Common myeloid progenitor, CD34-positive (primary cell): Measurements from ENCODE around the gene C1QTNF1.
"Not testable (repeated sequence)": the region's sequence is repeated elsewhere in the genome, so short reads cannot be mapped to it uniquely, and the experiment has no call there.

ENCODE experiments used
- CTCF ChIA-PET: fragments of 350-600 bp; sonication (Branson Sonifier 250); formaldehyde crosslinking; loops from one replicate; lab custom pipeline; 2021; ENCODE audit warnings: antibody characterized with exemption; lab: Charles Lee
- POLR2A ChIA-PET: fragments of 350-600 bp; sonication (Branson Sonifier 250); formaldehyde crosslinking; loops from one replicate; lab custom pipeline; 2021; ENCODE audit warnings: antibody characterized with exemption; lab: Charles Lee
- DNase-seq, 3 donors: peaks; one replicate each; pipeline versions ENCODE4 v3.0.0 to v3.0.0-alpha.2; 2013
- H3K27ac ChIP-seq, 2 experiments: 1 replicate in 1 of 2; 2 replicates in 1 of 2; pipeline ENCODE4 v1.7.0; 2013; ENCODE audit warnings: inconsistent platforms in 2 of 2, low read length in 2 of 2, mild to moderate bottlenecking in 2 of 2, low read depth in 1 of 2, moderate library complexity in 1 of 2; ENCODE audit not compliant: severe bottlenecking in 2 of 2, insufficient read depth in 1 of 2, poor library complexity in 1 of 2
- H3K27me3 ChIP-seq, 5 experiments: replicated peaks in 2 of 5; 1 replicate in 3 of 5; 2 replicates in 2 of 5; pipeline versions ENCODE4 v1.6.1 to v1.7.0; 2013; ENCODE audit warnings: low read length in 4 of 5, mild to moderate bottlenecking in 2 of 5, moderate library complexity in 2 of 5, inconsistent platforms in 1 of 5; ENCODE audit not compliant: insufficient read depth in 5 of 5, control insufficient read depth in 4 of 5
- H3K36me3 ChIP-seq, 4 experiments: 1 replicate in 2 of 4; 2 replicates in 2 of 4; pipeline versions ENCODE4 v1.6.1 to v1.7.0; 2013; ENCODE audit warnings: low read length in 3 of 4, control low read depth in 1 of 4, mild to moderate bottlenecking in 1 of 4; ENCODE audit not compliant: control insufficient read depth in 4 of 4, insufficient read depth in 4 of 4
- H3K4me1 ChIP-seq, 4 experiments: 1 replicate in 3 of 4; 2 replicates in 1 of 4; pipeline versions ENCODE4 v1.6.1 to v1.7.1; 2013; ENCODE audit warnings: low read length in 3 of 4, mild to moderate bottlenecking in 3 of 4, control low read depth in 1 of 4, inconsistent platforms in 1 of 4, moderate library complexity in 1 of 4; ENCODE audit not compliant: control insufficient read depth in 4 of 4, insufficient read depth in 4 of 4; ENCODE audit errors: control extremely low read depth in 1 of 4
- H3K4me3 ChIP-seq, 7 experiments: 1 replicate in 4 of 7; 2 replicates in 3 of 7; pipeline versions ENCODE4 v1.5.1 to v1.7.0; 2013; ENCODE audit warnings: mild to moderate bottlenecking in 7 of 7, low read length in 6 of 7, moderate library complexity in 6 of 7, inconsistent platforms in 2 of 7, low read depth in 2 of 7, control low read depth in 1 of 7; ENCODE audit not compliant: insufficient read depth in 4 of 7, control insufficient read depth in 1 of 7; ENCODE audit errors: extremely low read depth in 1 of 7
- H3K9me3 ChIP-seq, 5 experiments: 1 replicate in 4 of 5; 2 replicates in 1 of 5; pipeline versions ENCODE4 v1.6.1 to v1.7.1; 2013; ENCODE audit warnings: low read length in 4 of 5, mild to moderate bottlenecking in 2 of 5, inconsistent platforms in 1 of 5, low read depth in 1 of 5, moderate library complexity in 1 of 5; ENCODE audit not compliant: control insufficient read depth in 4 of 5, insufficient read depth in 2 of 5; ENCODE audit errors: control extremely low read depth in 1 of 5
- WGBS: methylation state at CpG from one replicate; pipeline ENCODE4 v1.1.5; 2013; ENCODE audit not compliant: insufficient coverage; 5-methylcytosine and 5-hydroxymethylcytosine counted together

Gene C1QTNF1

GRCh38 chr17:79020631-79021301, 3.2 kb upstream of the C1QTNF1 start:
- WGBS, result 90% methylated on average over 2 of the region's 2 CpGs
- CTCF ChIA-PET, result interaction anchor here (0.8 to 3.1 kb wide), 11 partner anchors 8 to 29 kb away, joined by 3 to 22 read pairs (median 3); no protein-coding TSS in a partner anchor
- Histone ChIP-seq H3K4me1 (peaks cover 0 to 16% (median 13%) of the 10 kb centered on the region in 4 experiments), H3K4me3 (no peak overlapping the region), H3K9me3 (peaks cover 0 to 2% (median 0%) of the 10 kb centered on the region in 5 experiments), H3K27ac (no peak overlapping the region), H3K27me3 (peaks cover 0 to 35% (median 24%) of the 10 kb centered on the region in 5 experiments), H3K36me3 (no peaks in the 10 kb centered on the region)
- DNase-seq, result no peak
- POLR2A ChIA-PET, result interaction anchor here (0.5 to 0.6 kb wide), 2 partner anchors 20 to 233 kb away, joined by 3 to 8 read pairs; no protein-coding TSS in a partner anchor

GRCh38 chr17:79021929-79022328, 2.0 kb upstream of the C1QTNF1 start:
- H3K27ac ChIP-seq, H3K9me3 ChIP-seq, H3K36me3 ChIP-seq, H3K4me3 ChIP-seq, DNase-seq, POLR2A ChIA-PET: not testable (repeated sequence)
- CTCF ChIA-PET, result interaction anchor here (0.8 to 3.1 kb wide), 5 partner anchors 10 to 23 kb away, joined by 3 to 22 read pairs (median 16); no protein-coding TSS in a partner anchor
- H3K27me3 ChIP-seq, result peaks cover 0 to 44% (median 24%) of the 10 kb centered on the region in 5 experiments
- peaks cover 0 to 16% (median 13%) of the 10 kb centered on the region in 4 experiments for H3K4me1 ChIP-seq
- WGBS, result 100% methylated on average over 1 of the region's 2 CpGs

- peaks cover 0 to 51% (median 30%) of the 10 kb centered on the region in 5 experiments for H3K27me3 ChIP-seq
- peaks cover 0 to 16% (median 13%) of the 10 kb centered on the region in 4 experiments for H3K4me1 ChIP-seq
- H3K9me3 ChIP-seq, result no peaks in the 10 kb centered on the region
These were observed 1.4 kb upstream of the C1QTNF1 start for GRCh38 chr17:79022507-79022991.

GRCh38 chr17:79023180-79023705, 726 bp upstream of the C1QTNF1 start:
- WGBS, result 92% methylated on average over 5 of the region's 12 CpGs
- CTCF ChIA-PET, result interaction anchor here (0.6 to 2.9 kb wide), 3 partner anchors 10 to 22 kb away, joined by 3 to 22 read pairs (median 16); no protein-coding TSS in a partner anchor
- no peak for DNase-seq
- H3K4me3 ChIP-seq, result no peak overlapping the region
- H3K4me1 ChIP-seq, result peaks cover 0 to 17% (median 14%) of the 10 kb centered on the region in 4 experiments
- POLR2A ChIA-PET, result interaction anchor here (0.5 kb wide), 1 partner anchor 158 kb away, joined by 3 read pairs; no protein-coding TSS in a partner anchor
- no peaks in the 10 kb centered on the region for H3K9me3 ChIP-seq
- no peaks in the 10 kb centered on the region for H3K36me3 ChIP-seq
- peaks cover 0 to 57% (median 34%) of the 10 kb centered on the region in 5 experiments for H3K27me3 ChIP-seq
- no peak overlapping the region for H3K27ac ChIP-seq

More at GRCh38 chr17:79022507-79022991, 1.4 kb upstream of the C1QTNF1 start:
- Histone ChIP-seq H3K27ac (no peak overlapping the region), H3K36me3 (no peaks in the 10 kb centered on the region), H3K4me3 (no peak overlapping the region)
- CTCF ChIA-PET, result interaction anchor here (0.8 to 3.1 kb wide), 4 partner anchors 10 to 22 kb away, joined by 3 to 22 read pairs (median 16); no protein-coding TSS in a partner anchor
- POLR2A ChIA-PET, result no interaction called here
- no peak for DNase-seq
- WGBS, result 93% methylated on average over 9 of the region's 9 CpGs

GRCh38 chr17:79024901-79025737, 1.1 kb downstream of the C1QTNF1 start:
- DNase-seq, result no peak
- Histone ChIP-seq H3K27ac (no peak overlapping the region), H3K36me3 (no peaks in the 10 kb centered on the region), H3K4me3 (peak overlapping the region in 4 of 7 experiments; percentile 27 to 76 (median 71)), H3K4me1 (peaks cover 0 to 19% (median 14%) of the 10 kb centered on the region in 4 experiments), H3K9me3 (no peaks in the 10 kb centered on the region), H3K27me3 (peaks cover 0 to 67% (median 37%) of the 10 kb centered on the region in 5 experiments)
- WGBS, result 71% methylated on average over 26 of the region's 31 CpGs
- ChIA-PET POLR2A (no interaction called here), CTCF (interaction anchor here (1.0 to 3.3 kb wide), 4 partner anchors 11 to 30 kb away, joined by 3 to 17 read pairs (median 8); no protein-coding TSS in a partner anchor)

GRCh38 chr17:79026376-79027273, 2.7 kb downstream of the C1QTNF1 start:
- Histone ChIP-seq H3K27me3 (peaks cover 0 to 67% (median 35%) of the 10 kb centered on the region in 5 experiments), H3K4me3 (no peak overlapping the region), H3K27ac (no peak overlapping the region), H3K9me3 (no peaks in the 10 kb centered on the region), H3K36me3 (no peaks in the 10 kb centered on the region), H3K4me1 (peaks cover 0 to 19% (median 14%) of the 10 kb centered on the region in 4 experiments)
- CTCF ChIA-PET, result interaction anchor here (0.7 to 3.3 kb wide), 7 partner anchors 9 to 366 kb away, joined by 3 to 17 read pairs (median 4); no protein-coding TSS in a partner anchor
- 89% methylated on average over 13 of the region's 16 CpGs for WGBS
- POLR2A ChIA-PET, result no interaction called here
- DNase-seq, result no peak
